ENCODE results near the gene TMSB15C. TPM values are rescaled to one million over a fixed set of nuclear protein-coding genes. Genes with fewer than 3 reads are reported as not detected.
"Not testable (repeated sequence)": the region's sequence is repeated elsewhere in the genome, so short reads cannot be mapped to it uniquely, and the experiment has no call there.

The TMSB15C gene
- under 1 TPM in 1 of 6 experiments, not detected in 5; 0.37 TPM for total RNA-seq
- long read RNA-seq = 0 reads

GRCh38 chrX:104075778-104076445 lies at the start of gene TMSB15C:
Gene TMSB15C, minus strand, starts transcription at chrX:104076236.
- H3K36me3 ChIP-seq; intact Hi-C loops (cut with DNase I); H3K4me3 ChIP-seq; DNase-seq; H3K27me3 ChIP-seq; H3K27ac ChIP-seq; H3K9me3 ChIP-seq; H3K4me1 ChIP-seq: not testable (repeated sequence)
- peak; percentile 50 to 72 (median 56) for ATAC-seq
- no CpG with 5 or more reads among the region's 46 CpGs for WGBS (ENCODE audit: insufficient coverage, low coverage, low lambda C conversion rate, missing lambda C conversion rate)

GRCh38 chrX:104122829-104123228 lies 46.8 kb upstream of the TMSB15C start:
- no peak for ATAC-seq
- H3K27ac ChIP-seq = no peak overlapping the region
- WGBS (ENCODE audit: insufficient coverage, low coverage, low lambda C conversion rate, missing lambda C conversion rate) = 52% methylated on average over 5 of the region's 5 CpGs

GRCh38 chrX:104118765-104119164 lies 42.7 kb upstream of the TMSB15C start:
- no peak for DNase-seq
- Histone ChIP-seq H3K27me3 (no peaks in the 10 kb centered on the region), H3K36me3 (no peaks in the 10 kb centered on the region), H3K27ac (no peak overlapping the region), H3K9me3 (no peaks in the 10 kb centered on the region), H3K4me1 (no peaks in the 10 kb centered on the region), H3K4me3 (no peak overlapping the region)
- WGBS (ENCODE audit: insufficient coverage, low coverage, low lambda C conversion rate, missing lambda C conversion rate) = 62% methylated on average over 1 of the region's 1 CpG
- intact Hi-C loops (cut with DNase I) = no loop called here
- no peak for ATAC-seq
- TF ChIP-seq CTCF (IDR thresholded peaks at IDR 0.05) = no peak
- no peak for TF ChIP-seq POLR2A (IDR thresholded peaks at IDR 0.05)

More at GRCh38 chrX:104122829-104123228, 46.8 kb upstream of the TMSB15C start:
- no peaks in the 10 kb centered on the region for H3K9me3 ChIP-seq
- TF ChIP-seq POLR2A (IDR thresholded peaks at IDR 0.05) = no peak
- TF ChIP-seq CTCF (IDR thresholded peaks at IDR 0.05) = no peak
- H3K4me1 ChIP-seq = no peaks in the 10 kb centered on the region
- no peaks in the 10 kb centered on the region for H3K27me3 ChIP-seq
- intact Hi-C loops (cut with DNase I) = no loop called here
- no peak for DNase-seq
- H3K4me3 ChIP-seq = no peak overlapping the region
- no peaks in the 10 kb centered on the region for H3K36me3 ChIP-seq

DNA sequence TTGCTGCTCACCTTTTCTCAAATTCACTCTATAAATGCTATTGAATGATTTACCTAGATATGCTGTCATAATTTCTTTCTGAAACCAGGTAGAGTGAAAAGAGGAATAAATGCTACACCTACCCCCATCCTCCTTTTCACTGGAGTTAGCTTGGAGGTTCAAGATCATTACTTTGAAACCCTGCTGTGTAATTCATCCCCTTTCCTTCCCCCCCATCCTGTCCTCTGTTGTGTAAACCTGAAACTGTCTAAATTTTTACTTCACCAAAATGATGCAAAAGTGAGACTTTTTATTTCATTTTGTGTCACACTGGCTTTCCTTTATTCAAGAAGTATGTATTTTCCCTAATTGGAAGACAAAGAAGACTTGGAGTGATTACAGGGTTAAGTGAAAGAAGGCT lies 41.7 kb upstream of the TMSB15C start:
- DNase-seq (no peak), ATAC-seq (no peak)
- TF ChIP-seq CTCF (IDR thresholded peaks at IDR 0.05) (no peak), POLR2A (IDR thresholded peaks at IDR 0.05) (no peak)
- Histone ChIP-seq H3K9me3 (no peaks in the 10 kb centered on the region), H3K27me3 (no peaks in the 10 kb centered on the region), H3K27ac (no peak overlapping the region), H3K4me1 (no peaks in the 10 kb centered on the region), H3K4me3 (no peak overlapping the region), H3K36me3 (no peaks in the 10 kb centered on the region)
- intact Hi-C loops (cut with DNase I) = no loop called here

GRCh38 chrX:104113222-104113965 lies 37.4 kb upstream of the TMSB15C start:
- Histone ChIP-seq H3K4me3 (no peak overlapping the region), H3K4me1 (no peaks in the 10 kb centered on the region), H3K27me3 (no peaks in the 10 kb centered on the region), H3K36me3 (no peaks in the 10 kb centered on the region), H3K9me3 (no peaks in the 10 kb centered on the region), H3K27ac (no peak overlapping the region)
- DNase-seq (peak in 1 of 3 donors; percentile 38), ATAC-seq (peak; percentile 57 to 72 (median 68))
- TF ChIP-seq POLR2A (IDR thresholded peaks at IDR 0.05) = no peak
- peak; percentile 21 to 46 (median 40) for TF ChIP-seq CTCF (IDR thresholded peaks at IDR 0.05)
- intact Hi-C loops (cut with DNase I) = no loop called here
- WGBS (ENCODE audit: insufficient coverage, low coverage, low lambda C conversion rate, missing lambda C conversion rate) = 22% methylated on average over 20 of the region's 24 CpGs

All from right lobe of liver (tissue), 6 donors.